ENCODE results near the gene SLC10A4. TPM values are rescaled to one million over a fixed set of nuclear protein-coding genes. Genes with fewer than 3 reads are reported as not detected.
"Not testable (repeated sequence)": the region's sequence is repeated elsewhere in the genome, so short reads cannot be mapped to it uniquely, and the experiment has no call there.

SLC10A4 gene
- total RNA-seq, 1 donor from 2014 or later, result 0.99 TPM

GRCh38 chr4:48449151-48449550, 34.0 kb upstream of the SLC10A4 start:
- no peaks in the 10 kb centered on the region for H3K36me3 Mint-ChIP-seq
- no peak overlapping the region for H3K4me3 Mint-ChIP-seq
- H3K4me1 Mint-ChIP-seq (ENCODE audit: unreplicated experiment), result no peaks in the 10 kb centered on the region
- no peak for DNase-seq (ENCODE audit: extremely low spot score, unreplicated experiment)
- TF ChIP-seq, protein P1, sequence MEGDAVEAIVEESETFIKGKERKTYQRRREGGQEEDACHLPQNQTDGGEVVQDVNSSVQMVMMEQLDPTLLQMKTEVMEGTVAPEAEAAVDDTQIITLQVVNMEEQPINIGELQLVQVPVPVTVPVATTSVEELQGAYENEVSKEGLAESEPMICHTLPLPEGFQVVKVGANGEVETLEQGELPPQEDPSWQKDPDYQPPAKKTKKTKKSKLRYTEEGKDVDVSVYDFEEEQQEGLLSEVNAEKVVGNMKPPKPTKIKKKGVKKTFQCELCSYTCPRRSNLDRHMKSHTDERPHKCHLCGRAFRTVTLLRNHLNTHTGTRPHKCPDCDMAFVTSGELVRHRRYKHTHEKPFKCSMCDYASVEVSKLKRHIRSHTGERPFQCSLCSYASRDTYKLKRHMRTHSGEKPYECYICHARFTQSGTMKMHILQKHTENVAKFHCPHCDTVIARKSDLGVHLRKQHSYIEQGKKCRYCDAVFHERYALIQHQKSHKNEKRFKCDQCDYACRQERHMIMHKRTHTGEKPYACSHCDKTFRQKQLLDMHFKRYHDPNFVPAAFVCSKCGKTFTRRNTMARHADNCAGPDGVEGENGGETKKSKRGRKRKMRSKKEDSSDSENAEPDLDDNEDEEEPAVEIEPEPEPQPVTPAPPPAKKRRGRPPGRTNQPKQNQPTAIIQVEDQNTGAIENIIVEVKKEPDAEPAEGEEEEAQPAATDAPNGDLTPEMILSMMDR (conservative IDR thresholded peaks at IDR 0.05), result no peak
- H3K27ac Mint-ChIP-seq, result no peak overlapping the region
- H3K9me3 Mint-ChIP-seq, result peaks cover 3% of the 10 kb centered on the region
- no peaks in the 10 kb centered on the region for H3K27me3 Mint-ChIP-seq

DNA sequence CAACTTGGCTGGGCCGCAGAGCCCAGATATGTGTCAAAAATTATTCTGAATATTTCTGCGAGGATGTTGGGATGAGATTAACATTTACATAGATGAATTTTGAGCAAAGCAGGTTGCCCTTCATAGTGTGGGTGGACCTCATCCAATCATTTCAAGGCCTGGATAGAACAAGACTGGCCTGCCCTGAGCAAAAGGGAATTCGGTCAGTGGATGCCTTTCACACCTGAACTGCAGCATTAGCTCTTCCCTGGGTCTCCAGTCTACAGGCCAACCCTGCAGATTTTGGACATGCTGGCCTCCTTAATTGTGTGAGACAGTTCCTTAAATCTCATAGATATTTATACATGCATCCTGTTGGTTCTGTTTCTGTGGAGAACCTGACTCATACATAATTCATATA, 32.4 kb upstream of the SLC10A4 start:
- Mint-ChIP-seq H3K4me3 (no peak overlapping the region), H3K36me3 (no peaks in the 10 kb centered on the region), H3K27ac (no peak overlapping the region), H3K4me1 (ENCODE audit: unreplicated experiment) (no peaks in the 10 kb centered on the region), H3K27me3 (no peaks in the 10 kb centered on the region), H3K9me3 (peaks cover 3% of the 10 kb centered on the region)
- DNase-seq (ENCODE audit: extremely low spot score, unreplicated experiment), result no peak
- TF ChIP-seq, protein P1 (conservative IDR thresholded peaks at IDR 0.05), result no peak

DNA sequence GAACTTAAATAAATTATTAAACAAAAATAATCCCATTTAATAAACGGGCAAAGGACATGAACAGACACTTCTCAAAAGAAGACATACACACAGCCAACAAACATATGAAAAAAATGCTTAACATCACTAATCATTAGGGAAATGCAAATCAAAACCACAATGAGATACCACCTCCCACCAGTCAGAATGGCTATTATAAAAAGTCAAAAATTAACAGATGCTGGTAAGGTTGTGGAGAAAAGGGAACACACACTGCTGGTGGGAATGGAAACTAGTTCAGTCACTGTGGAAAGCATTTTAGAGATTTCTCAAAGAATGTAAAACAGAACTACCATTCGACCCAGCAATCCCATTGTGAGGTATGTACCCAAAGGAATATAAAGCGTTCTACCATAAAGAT, 31.5 kb upstream of the SLC10A4 start:
- H3K27me3 Mint-ChIP-seq; H3K36me3 Mint-ChIP-seq; DNase-seq (ENCODE audit: extremely low spot score, unreplicated experiment); H3K9me3 Mint-ChIP-seq; H3K4me3 Mint-ChIP-seq; H3K4me1 Mint-ChIP-seq (ENCODE audit: unreplicated experiment); H3K27ac Mint-ChIP-seq: not testable (repeated sequence)

- no peaks in the 10 kb centered on the region for H3K4me1 Mint-ChIP-seq (ENCODE audit: unreplicated experiment)
- TF ChIP-seq, protein P1 (conservative IDR thresholded peaks at IDR 0.05), result no peak
- DNase-seq (ENCODE audit: extremely low spot score, unreplicated experiment), result no peak
- no peaks in the 10 kb centered on the region for H3K36me3 Mint-ChIP-seq
- H3K27me3 Mint-ChIP-seq, result no peaks in the 10 kb centered on the region
- H3K9me3 Mint-ChIP-seq, result peaks cover 5% of the 10 kb centered on the region
- no peak overlapping the region for H3K27ac Mint-ChIP-seq
- H3K4me3 Mint-ChIP-seq, result no peak overlapping the region
These were observed 28.6 kb upstream of the SLC10A4 start for GRCh38 chr4:48454591-48454990.

- no peak overlapping the region for H3K4me3 Mint-ChIP-seq
- TF ChIP-seq, protein P1 (conservative IDR thresholded peaks at IDR 0.05), result no peak
- no peak overlapping the region for H3K27ac Mint-ChIP-seq
- H3K4me1 Mint-ChIP-seq (ENCODE audit: unreplicated experiment), result peaks cover 6% of the 10 kb centered on the region
- no peak for DNase-seq (ENCODE audit: extremely low spot score, unreplicated experiment)
- no peaks in the 10 kb centered on the region for H3K36me3 Mint-ChIP-seq
- H3K27me3 Mint-ChIP-seq, result no peaks in the 10 kb centered on the region
- peaks cover 5% of the 10 kb centered on the region for H3K9me3 Mint-ChIP-seq
These were observed 22.1 kb upstream of the SLC10A4 start for GRCh38 chr4:48461000-48461399.

DNA sequence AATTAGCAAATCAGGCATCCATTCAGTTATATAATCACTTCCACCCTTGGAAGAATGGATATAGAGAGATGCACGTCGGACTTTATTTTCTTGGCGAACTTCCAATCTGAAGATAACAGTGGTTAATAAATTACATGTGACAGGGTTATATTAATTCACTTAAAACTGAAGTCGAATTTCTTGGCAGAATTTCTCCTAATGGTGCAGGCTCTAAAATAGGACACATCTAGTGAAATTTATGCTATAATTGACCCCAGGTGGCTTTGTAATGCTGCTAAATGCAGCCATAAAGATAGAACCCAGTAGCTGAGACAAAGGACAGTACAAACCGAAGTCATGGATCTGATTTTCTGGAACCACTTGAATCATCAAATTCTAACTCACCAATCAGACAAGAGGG, 20.8 kb upstream of the SLC10A4 start:
- Mint-ChIP-seq H3K27me3 (no peaks in the 10 kb centered on the region), H3K4me3 (no peak overlapping the region), H3K36me3 (no peaks in the 10 kb centered on the region), H3K27ac (no peak overlapping the region), H3K9me3 (no peaks in the 10 kb centered on the region), H3K4me1 (ENCODE audit: unreplicated experiment) (peaks cover 6% of the 10 kb centered on the region)
- TF ChIP-seq, protein P1 (conservative IDR thresholded peaks at IDR 0.05), result no peak
- no peak for DNase-seq (ENCODE audit: extremely low spot score, unreplicated experiment)
